HepG2 (cell line): ENCODE data around the gene RAD9A. TPM values are rescaled to one million over a fixed set of nuclear protein-coding genes. Genes with fewer than 3 reads are reported as not detected.
A peak's percentile ranks its signal among the peaks of the same experiment; 100 is the strongest.

ENCODE experiments used
- EED ChIP-seq: sonication (generic); formaldehyde crosslinking; IDR thresholded peaks from 2 replicates; pipeline ENCODE4 v1.5.0; 2020; ENCODE audit warnings: mild to moderate bottlenecking, missing genetic modification reagents
- ELF4 ChIP-seq: sonication (generic); formaldehyde crosslinking; IDR thresholded peaks from 2 replicates; pipeline ENCODE4 v1.5.0; 2020; ENCODE audit warnings: missing genetic modification reagents, mild to moderate bottlenecking, moderate library complexity, borderline replicate concordance
- JUND ChIP-seq: sonication (generic); formaldehyde crosslinking; IDR thresholded peaks from 2 replicates; pipeline ENCODE4 v1.8.0; 2022; ENCODE audit warnings: mild to moderate bottlenecking, missing genetic modification reagents
- KAT8 ChIP-seq: IDR thresholded peaks from 2 replicates; pipeline ENCODE4 v1.6.1; 2016; ENCODE audit warnings: missing genetic modification reagents, missing compliant biosample characterization
- MTF1 ChIP-seq: sonication (generic); formaldehyde crosslinking; IDR thresholded peaks from 2 replicates; pipeline ENCODE4 v1.5.0; 2020; ENCODE audit warnings: missing genetic modification reagents
- SATB2 ChIP-seq: sonication (generic); formaldehyde crosslinking; IDR thresholded peaks from 2 replicates; pipeline ENCODE4 v1.5.0; 2020; ENCODE audit warnings: missing genetic modification reagents
- SIN3A ChIP-seq: IDR thresholded peaks from 2 replicates; pipeline ENCODE4 v1.6.1; 2011; ENCODE audit warnings: low read depth, mild to moderate bottlenecking, control low read depth, low read length, borderline replicate concordance
- SP2 ChIP-seq: sonication (generic); formaldehyde crosslinking; IDR thresholded peaks from 2 replicates; pipeline ENCODE4 v1.5.1; 2020; ENCODE audit warnings: mild to moderate bottlenecking, missing genetic modification reagents
- THYN1 ChIP-seq: sonication (generic); formaldehyde crosslinking; IDR thresholded peaks from 2 replicates; pipeline ENCODE4 v1.8.1; 2023; ENCODE audit warnings: low read depth, mild to moderate bottlenecking, moderate library complexity, missing genetic modification reagents, borderline replicate concordance
- ZFP37 ChIP-seq: sonication (generic); formaldehyde crosslinking; IDR thresholded peaks from 2 replicates; pipeline ENCODE4 v1.4.0; 2020; ENCODE audit warnings: missing genetic modification reagents, borderline replicate concordance
- ZGPAT ChIP-seq: IDR thresholded peaks from 2 replicates; pipeline ENCODE4 v1.6.1; 2016; ENCODE audit warnings: mild to moderate bottlenecking
- ZIK1 ChIP-seq: sonication (generic); formaldehyde crosslinking; IDR thresholded peaks from 2 replicates; pipeline ENCODE4 v1.5.0; 2020; ENCODE audit warnings: mild to moderate bottlenecking, low read depth, missing genetic modification reagents, borderline replicate concordance
- ZNF562 ChIP-seq: sonication (generic); formaldehyde crosslinking; IDR thresholded peaks from 2 replicates; pipeline ENCODE4 v1.8.0; 2022; ENCODE audit warnings: missing genetic modification reagents, borderline replicate concordance
- ZNF572 ChIP-seq: sonication (generic); formaldehyde crosslinking; IDR thresholded peaks from 2 replicates; pipeline ENCODE4 v1.5.1; 2020; ENCODE audit warnings: mild to moderate bottlenecking, missing genetic modification reagents
- ZNF619 ChIP-seq: sonication (generic); formaldehyde crosslinking; IDR thresholded peaks from 2 replicates; pipeline ENCODE4 v1.4.0; 2020; ENCODE audit warnings: mild to moderate bottlenecking, missing genetic modification reagents
- ZNF747 ChIP-seq: sonication (generic); formaldehyde crosslinking; IDR thresholded peaks from 2 replicates; pipeline ENCODE4 v1.8.1; 2023; ENCODE audit warnings: missing genetic modification reagents, mild to moderate bottlenecking, borderline replicate concordance
- ZNF773 ChIP-seq: sonication (generic); formaldehyde crosslinking; IDR thresholded peaks from 2 replicates; pipeline ENCODE4 v1.4.0; 2020; ENCODE audit warnings: missing genetic modification reagents, borderline replicate concordance
- polyA plus RNA-seq, 8 experiments: library from polyadenylated mRNA; depleted of rRNA in 3 of 8; stranded (reverse) in 7 of 8; unstranded in 1 of 8; fragments of >200 nt; fragmentation: Illumina TruSeq in 4 of 8; extraction: Trizol in 4 of 8; gene quantifications; 2 replicates each; pipeline versions ENCODE4 v1.2.1 to v1.2.3, GENCODE V29; 2011 to 2016; ENCODE audit warnings: low read depth in 4 of 8, missing spikeins in 1 of 8, mixed read lengths in 1 of 8; ENCODE audit not compliant: insufficient read depth in 1 of 8
- total RNA-seq, 5 experiments: library from RNA; depleted of rRNA; stranded (reverse); fragments of >200 nt; fragmentation: Illumina TruSeq; extraction: Trizol; gene quantifications; 2 replicates each; pipeline ENCODE4 v1.2.3, GENCODE V29; 2016; ENCODE audit warnings: low read depth in 1 of 5
- TF ChIP-seq, protein P1 (sequence below): sonication (generic); formaldehyde crosslinking; IDR thresholded peaks from 2 replicates; pipeline ENCODE4 v1.4.0; 2020; ENCODE audit warnings: missing genetic modification reagents, borderline replicate concordance
- TF ChIP-seq, protein P2 (sequence below): fragments of 450-650 bp; IDR thresholded peaks from 2 replicates; pipeline ENCODE4 v1.6.1; 2016
- TF ChIP-seq, protein P3 (sequence below): sonication (generic); formaldehyde crosslinking; IDR thresholded peaks from 2 replicates; pipeline ENCODE4 v1.9.0; 2021; ENCODE audit warnings: missing genetic modification reagents, mild to moderate bottlenecking, borderline replicate concordance
- TF ChIP-seq, protein P4 (sequence below): sonication (generic); formaldehyde crosslinking; IDR thresholded peaks from 2 replicates; pipeline ENCODE4 v1.5.0; 2020; ENCODE audit warnings: missing genetic modification reagents

RAD9A gene
- total and polyA plus RNA-seq, 2 of the 13 experiments (the other 11 are each of a cell fraction or from before 2014, with no cell fraction given) = 10.1 to 15.7 TPM

- TF ChIP-seq ZNF773 (CRISPR knock-in tag) = no peak
- TF ChIP-seq, protein P1, sequence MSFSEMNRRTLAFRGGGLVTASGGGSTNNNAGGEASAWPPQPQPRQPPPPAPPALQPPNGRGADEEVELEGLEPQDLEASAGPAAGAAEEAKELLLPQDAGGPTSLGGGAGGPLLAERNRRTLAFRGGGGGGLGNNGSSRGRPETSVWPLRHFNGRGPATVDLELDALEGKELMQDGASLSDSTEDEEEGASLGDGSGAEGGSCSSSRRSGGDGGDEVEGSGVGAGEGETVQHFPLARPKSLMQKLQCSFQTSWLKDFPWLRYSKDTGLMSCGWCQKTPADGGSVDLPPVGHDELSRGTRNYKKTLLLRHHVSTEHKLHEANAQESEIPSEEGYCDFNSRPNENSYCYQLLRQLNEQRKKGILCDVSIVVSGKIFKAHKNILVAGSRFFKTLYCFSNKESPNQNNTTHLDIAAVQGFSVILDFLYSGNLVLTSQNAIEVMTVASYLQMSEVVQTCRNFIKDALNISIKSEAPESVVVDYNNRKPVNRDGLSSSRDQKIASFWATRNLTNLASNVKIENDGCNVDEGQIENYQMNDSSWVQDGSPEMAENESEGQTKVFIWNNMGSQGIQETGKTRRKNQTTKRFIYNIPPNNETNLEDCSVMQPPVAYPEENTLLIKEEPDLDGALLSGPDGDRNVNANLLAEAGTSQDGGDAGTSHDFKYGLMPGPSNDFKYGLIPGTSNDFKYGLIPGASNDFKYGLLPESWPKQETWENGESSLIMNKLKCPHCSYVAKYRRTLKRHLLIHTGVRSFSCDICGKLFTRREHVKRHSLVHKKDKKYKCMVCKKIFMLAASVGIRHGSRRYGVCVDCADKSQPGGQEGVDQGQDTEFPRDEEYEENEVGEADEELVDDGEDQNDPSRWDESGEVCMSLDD (CRISPR knock-in tag) = no peak
- TF ChIP-seq, protein P2, sequence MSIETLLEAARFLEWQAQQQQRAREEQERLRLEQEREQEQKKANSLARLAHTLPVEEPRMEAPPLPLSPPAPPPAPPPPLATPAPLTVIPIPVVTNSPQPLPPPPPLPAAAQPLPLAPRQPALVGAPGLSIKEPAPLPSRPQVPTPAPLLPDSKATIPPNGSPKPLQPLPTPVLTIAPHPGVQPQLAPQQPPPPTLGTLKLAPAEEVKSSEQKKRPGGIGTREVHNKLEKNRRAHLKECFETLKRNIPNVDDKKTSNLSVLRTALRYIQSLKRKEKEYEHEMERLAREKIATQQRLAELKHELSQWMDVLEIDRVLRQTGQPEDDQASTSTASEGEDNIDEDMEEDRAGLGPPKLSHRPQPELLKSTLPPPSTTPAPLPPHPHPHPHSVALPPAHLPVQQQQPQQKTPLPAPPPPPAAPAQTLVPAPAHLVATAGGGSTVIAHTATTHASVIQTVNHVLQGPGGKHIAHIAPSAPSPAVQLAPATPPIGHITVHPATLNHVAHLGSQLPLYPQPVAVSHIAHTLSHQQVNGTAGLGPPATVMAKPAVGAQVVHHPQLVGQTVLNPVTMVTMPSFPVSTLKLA = no peak
- TF ChIP-seq ZFP37 = no peak
- TF ChIP-seq SATB2 (CRISPR knock-in tag) = no peak
- TF ChIP-seq, protein P3, sequence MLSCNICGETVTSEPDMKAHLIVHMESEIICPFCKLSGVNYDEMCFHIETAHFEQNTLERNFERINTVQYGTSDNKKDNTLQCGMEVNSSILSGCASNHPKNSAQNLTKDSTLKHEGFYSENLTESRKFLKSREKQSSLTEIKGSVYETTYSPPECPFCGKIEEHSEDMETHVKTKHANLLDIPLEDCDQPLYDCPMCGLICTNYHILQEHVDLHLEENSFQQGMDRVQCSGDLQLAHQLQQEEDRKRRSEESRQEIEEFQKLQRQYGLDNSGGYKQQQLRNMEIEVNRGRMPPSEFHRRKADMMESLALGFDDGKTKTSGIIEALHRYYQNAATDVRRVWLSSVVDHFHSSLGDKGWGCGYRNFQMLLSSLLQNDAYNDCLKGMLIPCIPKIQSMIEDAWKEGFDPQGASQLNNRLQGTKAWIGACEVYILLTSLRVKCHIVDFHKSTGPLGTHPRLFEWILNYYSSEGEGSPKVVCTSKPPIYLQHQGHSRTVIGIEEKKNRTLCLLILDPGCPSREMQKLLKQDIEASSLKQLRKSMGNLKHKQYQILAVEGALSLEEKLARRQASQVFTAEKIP (CRISPR knock-in tag) = no peak
- TF ChIP-seq, protein P4, sequence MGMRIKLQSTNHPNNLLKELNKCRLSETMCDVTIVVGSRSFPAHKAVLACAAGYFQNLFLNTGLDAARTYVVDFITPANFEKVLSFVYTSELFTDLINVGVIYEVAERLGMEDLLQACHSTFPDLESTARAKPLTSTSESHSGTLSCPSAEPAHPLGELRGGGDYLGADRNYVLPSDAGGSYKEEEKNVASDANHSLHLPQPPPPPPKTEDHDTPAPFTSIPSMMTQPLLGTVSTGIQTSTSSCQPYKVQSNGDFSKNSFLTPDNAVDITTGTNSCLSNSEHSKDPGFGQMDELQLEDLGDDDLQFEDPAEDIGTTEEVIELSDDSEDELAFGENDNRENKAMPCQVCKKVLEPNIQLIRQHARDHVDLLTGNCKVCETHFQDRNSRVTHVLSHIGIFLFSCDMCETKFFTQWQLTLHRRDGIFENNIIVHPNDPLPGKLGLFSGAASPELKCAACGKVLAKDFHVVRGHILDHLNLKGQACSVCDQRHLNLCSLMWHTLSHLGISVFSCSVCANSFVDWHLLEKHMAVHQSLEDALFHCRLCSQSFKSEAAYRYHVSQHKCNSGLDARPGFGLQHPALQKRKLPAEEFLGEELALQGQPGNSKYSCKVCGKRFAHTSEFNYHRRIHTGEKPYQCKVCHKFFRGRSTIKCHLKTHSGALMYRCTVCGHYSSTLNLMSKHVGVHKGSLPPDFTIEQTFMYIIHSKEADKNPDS (CRISPR knock-in tag) = no peak
- TF ChIP-seq SIN3A = no peak
- TF ChIP-seq ZNF747 = no peak
- no peak for TF ChIP-seq JUND (CRISPR knock-in tag)
- TF ChIP-seq ZIK1 (CRISPR knock-in tag) = no peak
- TF ChIP-seq KAT8 (CRISPR knock-in tag) = no peak
- no peak for TF ChIP-seq ELF4
- TF ChIP-seq THYN1 (CRISPR knock-in tag) = no peak
- TF ChIP-seq SP2 (CRISPR knock-in tag) = 0 out of 2 replicates have a peak, but pooled peaks have one; percentile 8
- TF ChIP-seq ZGPAT = 0 out of 2 replicates have a peak, but pooled peaks have one; percentile 34
- 0 out of 2 replicates have a peak, but pooled peaks have one; percentile 22 for TF ChIP-seq EED (CRISPR knock-in tag)
- TF ChIP-seq ZNF562 = no peak
- no peak for TF ChIP-seq ZNF572 (CRISPR knock-in tag)
- no peak for TF ChIP-seq MTF1 (CRISPR knock-in tag)
- 0 out of 2 replicates have a peak, but pooled peaks have one; percentile 40 for TF ChIP-seq ZNF619 (CRISPR knock-in tag)
Measured at GRCh38 chr11:67400942-67401494, 9.2 kb downstream of the RAD9A start (continued).
